OCI-LY7 (cell line): ENCODE measurements around the gene ULK3.

Experiments
- EZH2phosphoT487 ChIP-seq: fragments of 200-600 bp; sonication (generic); IDR thresholded peaks from 2 replicates; pipeline ENCODE4 v1.6.1; 2018; ENCODE audit warnings: low read depth, borderline replicate concordance, mild to moderate bottlenecking, mixed run types, antibody characterized with exemption, low read length, moderate library complexity, mixed read lengths
- TF ChIP-seq, protein P1 (sequence below): fragments of 200-600 bp; sonication (generic); conservative IDR thresholded peaks from 2 replicates; pipeline ENCODE4 v1.5.1; 2014; ENCODE audit warnings: mild to moderate bottlenecking, antibody characterized with exemption, low read length, moderate library complexity, mixed read lengths

DNA sequence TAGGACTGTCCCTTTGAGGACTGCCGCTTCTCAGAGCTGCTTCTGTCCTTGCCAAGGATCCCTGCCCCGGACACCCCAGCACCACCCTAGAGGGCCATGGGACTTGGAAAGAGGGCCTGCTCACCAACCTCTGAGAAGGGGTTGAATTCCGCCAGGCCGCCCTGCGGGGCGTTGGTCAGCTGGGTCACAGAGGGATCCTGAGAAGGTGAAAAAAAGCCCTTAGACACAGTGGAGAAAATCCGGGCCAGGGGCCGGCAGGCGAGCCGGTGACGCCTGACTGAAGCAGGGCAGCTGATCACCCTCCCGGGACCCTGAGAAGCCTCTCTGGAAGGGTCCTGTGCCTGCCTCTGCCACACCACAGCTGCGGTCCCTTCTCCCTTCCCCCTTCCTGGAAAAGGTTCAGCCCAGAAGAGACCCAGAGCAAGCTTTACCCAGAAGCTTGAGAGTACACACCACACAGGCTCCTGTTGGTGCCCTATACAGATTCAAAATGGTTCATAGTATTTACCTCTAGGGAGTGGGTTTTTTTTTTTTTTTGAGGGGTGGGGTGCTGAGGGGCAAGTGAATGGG lies 11.6 kb upstream of the ULK3 start:
- TF ChIP-seq, protein P1, sequence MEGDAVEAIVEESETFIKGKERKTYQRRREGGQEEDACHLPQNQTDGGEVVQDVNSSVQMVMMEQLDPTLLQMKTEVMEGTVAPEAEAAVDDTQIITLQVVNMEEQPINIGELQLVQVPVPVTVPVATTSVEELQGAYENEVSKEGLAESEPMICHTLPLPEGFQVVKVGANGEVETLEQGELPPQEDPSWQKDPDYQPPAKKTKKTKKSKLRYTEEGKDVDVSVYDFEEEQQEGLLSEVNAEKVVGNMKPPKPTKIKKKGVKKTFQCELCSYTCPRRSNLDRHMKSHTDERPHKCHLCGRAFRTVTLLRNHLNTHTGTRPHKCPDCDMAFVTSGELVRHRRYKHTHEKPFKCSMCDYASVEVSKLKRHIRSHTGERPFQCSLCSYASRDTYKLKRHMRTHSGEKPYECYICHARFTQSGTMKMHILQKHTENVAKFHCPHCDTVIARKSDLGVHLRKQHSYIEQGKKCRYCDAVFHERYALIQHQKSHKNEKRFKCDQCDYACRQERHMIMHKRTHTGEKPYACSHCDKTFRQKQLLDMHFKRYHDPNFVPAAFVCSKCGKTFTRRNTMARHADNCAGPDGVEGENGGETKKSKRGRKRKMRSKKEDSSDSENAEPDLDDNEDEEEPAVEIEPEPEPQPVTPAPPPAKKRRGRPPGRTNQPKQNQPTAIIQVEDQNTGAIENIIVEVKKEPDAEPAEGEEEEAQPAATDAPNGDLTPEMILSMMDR, result no peak
- no peak for TF ChIP-seq EZH2phosphoT487
